ENCODE measurements around the gene MOB3A. TPM values are rescaled to one million over a fixed set of nuclear protein-coding genes. Genes with fewer than 3 reads are reported as not detected.

MOB3A gene
- total RNA-seq, 2 experiments from 2014 or later: 96.4 to 97.3 TPM

DNA sequence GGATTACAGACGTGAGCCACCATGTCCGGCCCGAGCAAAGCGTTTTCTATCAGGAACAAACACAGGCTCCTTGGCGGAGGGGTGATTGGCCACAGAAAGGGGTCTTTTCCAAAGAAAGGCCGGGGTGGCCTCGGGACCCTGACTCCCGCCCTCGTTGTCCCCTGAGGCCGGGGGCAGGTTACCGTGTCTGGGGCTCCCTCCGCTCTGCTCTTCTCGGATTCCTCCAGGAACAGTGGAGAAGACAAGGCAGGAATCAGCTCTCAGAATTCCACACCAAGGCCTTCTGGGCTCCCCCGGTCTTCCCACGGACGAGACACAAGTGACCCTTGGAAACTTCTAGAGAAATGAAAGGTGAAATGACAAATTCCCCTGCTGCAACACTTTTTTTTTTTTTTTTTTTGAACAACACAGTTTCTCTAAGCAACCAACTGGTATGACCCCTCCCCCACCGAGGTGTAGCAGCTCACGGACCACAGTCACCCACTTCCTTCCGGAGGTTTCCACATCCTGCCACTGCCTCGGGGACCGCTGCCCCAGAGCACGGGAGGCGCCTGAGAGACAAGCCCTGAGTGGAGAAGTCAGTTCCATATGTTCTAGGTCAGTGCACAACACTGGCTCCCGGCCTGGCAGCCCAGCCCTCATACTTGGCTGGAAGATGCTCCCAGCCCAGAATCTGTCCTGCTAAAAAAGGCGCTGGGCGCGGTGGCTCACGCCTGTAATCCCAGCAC is 11.0 kb downstream of the MOB3A start:
- POLR2A ChIA-PET: interaction anchor here (0.8 to 6.9 kb wide), 15 partner anchors 10 to 950 kb away, joined by 3 to 153 read pairs (median 4); partner anchors contain the start of genes GADD45B, IZUMO4, MKNK2 and MOB3A
- peak overlapping the region; percentile 99 for H3K4me3 ChIP-seq (ENCODE audit: low read length)
- peaks cover 14% of the 10 kb centered on the region for H3K36me3 ChIP-seq (ENCODE audit: insufficient read depth, low read length)
- intact Hi-C loops (cut with DNase I, micrococcal nuclease): loop anchor here (1.0 to 5.0 kb wide), 5 partner anchors 11 to 203 kb away; partner anchors contain the start of genes IZUMO4 (in 2 of the 2), MOB3A (in 2 of the 2) and BTBD2 (in 1 of the 2)
- H3K27me3 ChIP-seq (ENCODE audit: control insufficient read depth in 1 of 2, insufficient read depth in 2 of 2, low read length in 2 of 2): no peaks in the 10 kb centered on the region
- H3K9me3 Mint-ChIP-seq: no peaks in the 10 kb centered on the region
- H3K9me3 ChIP-seq (ENCODE audit: control insufficient read depth in 1 of 2, insufficient read depth in 1 of 2, low read length in 2 of 2): no peaks in the 10 kb centered on the region
- peak overlapping the region; percentile 97 to 98 for H3K27ac ChIP-seq (ENCODE audit: low read depth in 1 of 2, low read length in 2 of 2)
- peaks cover 85% of the 10 kb centered on the region for H3K4me1 ChIP-seq (ENCODE audit: insufficient read depth, low read length)
- H3K27ac Mint-ChIP-seq: peak overlapping the region; percentile 97
- H3K27me3 Mint-ChIP-seq: no peaks in the 10 kb centered on the region
- DNase-seq (peak; percentile 83 to 99 (median 92)), ATAC-seq (ENCODE audit: poor library complexity) (peak; percentile 59)
- peaks cover 75% of the 10 kb centered on the region for H3K4me1 Mint-ChIP-seq (ENCODE audit: low read depth)
- H3K4me3 Mint-ChIP-seq: peak overlapping the region; percentile 93
- H3K36me3 Mint-ChIP-seq (ENCODE audit: low read depth): peaks cover 57% of the 10 kb centered on the region
- TF ChIP-seq, protein P1, sequence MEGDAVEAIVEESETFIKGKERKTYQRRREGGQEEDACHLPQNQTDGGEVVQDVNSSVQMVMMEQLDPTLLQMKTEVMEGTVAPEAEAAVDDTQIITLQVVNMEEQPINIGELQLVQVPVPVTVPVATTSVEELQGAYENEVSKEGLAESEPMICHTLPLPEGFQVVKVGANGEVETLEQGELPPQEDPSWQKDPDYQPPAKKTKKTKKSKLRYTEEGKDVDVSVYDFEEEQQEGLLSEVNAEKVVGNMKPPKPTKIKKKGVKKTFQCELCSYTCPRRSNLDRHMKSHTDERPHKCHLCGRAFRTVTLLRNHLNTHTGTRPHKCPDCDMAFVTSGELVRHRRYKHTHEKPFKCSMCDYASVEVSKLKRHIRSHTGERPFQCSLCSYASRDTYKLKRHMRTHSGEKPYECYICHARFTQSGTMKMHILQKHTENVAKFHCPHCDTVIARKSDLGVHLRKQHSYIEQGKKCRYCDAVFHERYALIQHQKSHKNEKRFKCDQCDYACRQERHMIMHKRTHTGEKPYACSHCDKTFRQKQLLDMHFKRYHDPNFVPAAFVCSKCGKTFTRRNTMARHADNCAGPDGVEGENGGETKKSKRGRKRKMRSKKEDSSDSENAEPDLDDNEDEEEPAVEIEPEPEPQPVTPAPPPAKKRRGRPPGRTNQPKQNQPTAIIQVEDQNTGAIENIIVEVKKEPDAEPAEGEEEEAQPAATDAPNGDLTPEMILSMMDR (IDR thresholded peaks at IDR 0.05): no peak
- CTCF ChIA-PET: interaction anchor here (0.7 to 3.7 kb wide), 4 partner anchors 11 to 1062 kb away, joined by 3 to 21 read pairs (median 3); partner anchors contain the start of gene MOB3A

DNA sequence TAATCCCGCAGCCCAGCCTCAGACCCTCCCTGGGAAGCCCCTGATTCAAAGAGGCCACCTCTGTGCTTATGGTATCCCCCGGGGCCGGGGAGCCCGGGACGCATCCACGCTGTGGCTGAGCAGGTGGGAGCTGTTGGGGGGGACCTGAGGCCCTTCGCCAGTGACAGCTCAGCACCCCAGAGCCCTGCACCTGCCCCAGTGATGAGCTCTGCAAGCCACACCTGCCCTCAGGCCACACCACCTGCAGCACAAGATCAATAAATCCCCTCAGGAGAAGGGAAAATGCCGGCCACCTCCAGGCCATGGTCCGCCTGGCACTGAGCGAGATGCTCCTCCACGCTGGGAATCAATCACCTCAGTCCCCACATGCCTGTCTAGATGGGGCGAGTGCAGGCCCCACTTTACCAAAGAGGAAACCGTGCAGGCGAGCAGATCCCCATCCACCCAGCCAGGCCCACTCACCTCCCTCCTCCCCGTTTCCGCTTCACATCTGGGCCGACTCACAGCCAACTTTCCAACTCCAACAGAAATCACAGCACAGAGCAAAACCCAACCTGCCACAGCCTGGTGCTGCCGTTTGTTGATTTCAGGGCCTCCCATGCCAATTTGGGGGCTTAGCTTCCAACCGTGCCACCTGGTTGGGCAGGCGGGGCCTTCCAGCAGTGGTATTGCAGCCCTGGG is 12.8 kb downstream of the MOB3A start:
- H3K9me3 ChIP-seq (ENCODE audit: control insufficient read depth in 1 of 2, insufficient read depth in 1 of 2, low read length in 2 of 2): no peaks in the 10 kb centered on the region
- Mint-ChIP-seq H3K27ac (peak overlapping the region; percentile 97), H3K9me3 (no peaks in the 10 kb centered on the region), H3K4me3 (peak overlapping the region; percentile 93), H3K4me1 (ENCODE audit: low read depth) (peaks cover 76% of the 10 kb centered on the region), H3K36me3 (ENCODE audit: low read depth) (peaks cover 73% of the 10 kb centered on the region), H3K27me3 (no peaks in the 10 kb centered on the region)
- peak overlapping the region; percentile 99 for H3K4me3 ChIP-seq (ENCODE audit: low read length)
- no peaks in the 10 kb centered on the region for H3K27me3 ChIP-seq (ENCODE audit: control insufficient read depth in 1 of 2, insufficient read depth in 2 of 2, low read length in 2 of 2)
- DNase-seq: peak; percentile 48 to 87 (median 71)
- peaks cover 32% of the 10 kb centered on the region for H3K36me3 ChIP-seq (ENCODE audit: insufficient read depth, low read length)
- TF ChIP-seq, protein P1 (IDR thresholded peaks at IDR 0.05): no peak
- ATAC-seq (ENCODE audit: poor library complexity): peak; percentile 45
- intact Hi-C loops (cut with DNase I, micrococcal nuclease): loop anchor here in 1 of 2 experiments (5.0 kb wide), 1 partner anchor 66 kb away; the partner anchor contains the start of gene BTBD2
- CTCF ChIA-PET: interaction anchor here (1.9 to 3.7 kb wide), 3 partner anchors 9 to 14 kb away, joined by 5 to 21 read pairs (median 8); partner anchors contain the start of gene MOB3A
- H3K27ac ChIP-seq (ENCODE audit: low read depth in 1 of 2, low read length in 2 of 2): peak overlapping the region; percentile 87 to 98
- POLR2A ChIA-PET: interaction anchor here (0.9 to 6.9 kb wide), 16 partner anchors 12 to 392 kb away, joined by 3 to 153 read pairs (median 5); partner anchors contain the start of genes GADD45B, IZUMO4, LSM7 and MKNK2
- H3K4me1 ChIP-seq (ENCODE audit: insufficient read depth, low read length): peaks cover 85% of the 10 kb centered on the region
